AG04450 (cell line): ENCODE data around the gene CNTNAP5. TPM values are rescaled to one million over a fixed set of nuclear protein-coding genes. Genes with fewer than 3 reads are reported as not detected.

Source experiments
- CTCF ChIA-PET: fragments of 300-600, 350-600 bp; formaldehyde crosslinking; extraction: SDS; loops from one replicate; lab custom pipeline; 2022; ENCODE audit warnings: antibody characterized with exemption, inconsistent platforms; lab: Charles Lee
- POLR2A ChIA-PET: fragments of 350-600 bp; formaldehyde crosslinking; extraction: SDS; loops from one replicate; lab custom pipeline; 2021; ENCODE audit warnings: antibody characterized with exemption, inconsistent platforms; lab: Yijun Ruan, JAX
- DNase-seq: peaks from one replicate; pipeline ENCODE4 v3.0.0-alpha.2; 2011; ENCODE audit warnings: low read depth, low spot score
- H3K27ac ChIP-seq: one replicate; pipeline ENCODE4 v1.5.1; 2012; ENCODE audit warnings: low read depth, low read length, control low read depth
- H3K27me3 ChIP-seq: one replicate; pipeline ENCODE4 v1.6.0; 2012; ENCODE audit warnings: low read length; ENCODE audit not compliant: control insufficient read depth, insufficient read depth
- H3K4me3 ChIP-seq: 2 replicates; pipeline ENCODE4 v1.5.1; 2011; ENCODE audit warnings: mild to moderate bottlenecking, low read depth, low read length, control low read depth
- H3K9me3 ChIP-seq: 2 replicates; pipeline ENCODE4 v1.5.1; 2012; ENCODE audit warnings: low read length; ENCODE audit not compliant: control insufficient read depth, insufficient read depth
- CTCF ChIP-seq: IDR thresholded peaks from 2 replicates; pipeline ENCODE4 v1.5.1; 2011; ENCODE audit warnings: low read depth, low read length, control low read depth, inconsistent platforms
- polyA plus RNA-seq: library from polyadenylated mRNA; depleted of rRNA; stranded (reverse); fragments of >200 nt; gene quantifications from 2 replicates; pipeline ENCODE4 v1.2.3, GENCODE V29; 2011

The CNTNAP5 gene
- polyA plus RNA-seq, 1 experiment: not detected

- Histone ChIP-seq H3K9me3 (peaks cover 6% of the 10 kb centered on the region; the same call in 1 of the 2 replicates), H3K27me3 (no peaks in the 10 kb centered on the region), H3K4me3 (no peak overlapping the region), H3K27ac (no peak overlapping the region)
- ChIA-PET CTCF (no interaction called here), POLR2A (no interaction called here)
- no peak for TF ChIP-seq CTCF
- DNase-seq: no peak
These were observed 560.2 kb downstream of the CNTNAP5 start for GRCh38 chr2:124585277-124585676.

DNA sequence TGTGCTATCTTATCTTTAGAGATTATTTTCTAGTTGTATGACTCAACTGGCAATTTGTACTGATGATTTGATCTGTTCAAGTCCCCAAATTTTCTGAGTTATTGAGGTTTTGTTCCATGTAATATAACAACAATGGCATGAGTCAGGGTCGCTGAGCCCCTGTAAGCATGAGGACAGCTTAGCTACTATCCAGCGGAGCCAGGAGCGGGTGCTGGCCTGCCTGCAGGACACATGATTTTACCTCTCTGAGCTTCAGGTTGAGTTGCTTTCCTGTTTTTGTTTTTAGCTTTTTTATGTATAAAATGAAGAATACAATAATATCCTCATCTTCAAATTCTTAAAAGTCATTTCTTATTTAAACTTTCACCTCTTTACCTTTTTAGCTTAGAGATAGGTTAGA, 561.1 kb downstream of the CNTNAP5 start:
- Histone ChIP-seq H3K9me3 (peaks cover 3% of the 10 kb centered on the region; the same call in 1 of the 2 replicates), H3K27ac (no peak overlapping the region), H3K4me3 (no peak overlapping the region), H3K27me3 (no peaks in the 10 kb centered on the region)
- ChIA-PET CTCF (no interaction called here), POLR2A (no interaction called here)
- DNase-seq: no peak
- TF ChIP-seq CTCF: no peak

DNA sequence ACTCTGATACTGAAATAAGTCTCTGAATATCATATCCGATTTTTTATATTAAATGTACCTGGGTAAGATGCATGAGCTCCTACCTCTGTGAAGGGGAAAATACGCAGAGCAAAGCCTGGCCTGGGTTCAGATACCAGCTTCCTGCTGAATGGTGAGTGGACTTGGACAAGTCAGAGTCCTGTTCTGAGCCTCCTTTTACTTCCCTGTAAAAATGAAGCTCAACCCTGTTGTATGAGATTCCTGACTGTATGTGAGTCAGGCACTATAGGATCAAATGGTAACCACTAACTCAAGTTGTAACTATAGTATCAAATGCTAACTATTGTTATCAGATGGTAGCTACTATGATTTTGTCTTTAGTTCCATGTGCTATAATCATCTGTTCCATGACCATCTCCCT, 561.7 kb downstream of the CNTNAP5 start:
- H3K27me3 ChIP-seq: no peaks in the 10 kb centered on the region
- ChIA-PET CTCF (no interaction called here), POLR2A (no interaction called here)
- DNase-seq: no peak
- no peak overlapping the region for H3K27ac ChIP-seq
- H3K4me3 ChIP-seq: no peak overlapping the region
- TF ChIP-seq CTCF: no peak
- H3K9me3 ChIP-seq: peaks cover 3% of the 10 kb centered on the region; the same call in 1 of the 2 replicates

- Histone ChIP-seq H3K9me3 (no peaks in the 10 kb centered on the region; the same call in 1 of the 2 replicates), H3K27ac (no peak overlapping the region), H3K27me3 (no peaks in the 10 kb centered on the region), H3K4me3 (no peak overlapping the region)
- no peak for TF ChIP-seq CTCF
- DNase-seq: no peak
- CTCF ChIA-PET: no interaction called here
- POLR2A ChIA-PET: no interaction called here
These were observed 564.9 kb downstream of the CNTNAP5 start for GRCh38 chr2:124589971-124590370.

DNA sequence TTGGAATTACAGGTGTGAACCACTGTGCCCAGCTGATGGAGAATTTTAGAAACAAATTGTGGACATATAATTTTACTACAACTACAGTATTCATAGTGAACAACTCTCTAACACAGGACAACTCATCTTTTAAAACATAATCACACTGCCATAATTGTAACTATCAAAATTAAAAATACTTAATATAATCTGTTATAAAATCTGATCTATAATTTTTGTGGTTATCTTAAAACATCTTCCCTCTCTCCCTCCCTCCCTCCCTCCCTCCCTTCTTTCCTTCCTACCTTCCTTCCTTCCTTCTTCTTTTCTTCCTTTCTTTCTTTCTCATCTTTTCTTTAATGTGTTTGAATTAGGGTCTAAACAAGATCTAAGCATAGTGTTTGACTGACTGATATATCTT, 577.7 kb downstream of the CNTNAP5 start:
- peaks cover 5% of the 10 kb centered on the region for H3K9me3 ChIP-seq
- ChIA-PET CTCF (no interaction called here), POLR2A (no interaction called here)
- DNase-seq: no peak
- no peaks in the 10 kb centered on the region for H3K27me3 ChIP-seq
- no peak for TF ChIP-seq CTCF
- H3K4me3 ChIP-seq: no peak overlapping the region
- H3K27ac ChIP-seq: no peak overlapping the region
